Activated CD8-positive, alpha-beta memory T cell treated with anti-CD3 and anti-CD28 coated beads, Interleukin-2, amount 50 U/mL, for 4 hours (primary cell): ENCODE data around the gene CCT5.

Experiments used
- DNase-seq: peaks from one replicate; pipeline ENCODE4 v3.0.0-alpha.2; 2020

The CCT5 gene

DNA sequence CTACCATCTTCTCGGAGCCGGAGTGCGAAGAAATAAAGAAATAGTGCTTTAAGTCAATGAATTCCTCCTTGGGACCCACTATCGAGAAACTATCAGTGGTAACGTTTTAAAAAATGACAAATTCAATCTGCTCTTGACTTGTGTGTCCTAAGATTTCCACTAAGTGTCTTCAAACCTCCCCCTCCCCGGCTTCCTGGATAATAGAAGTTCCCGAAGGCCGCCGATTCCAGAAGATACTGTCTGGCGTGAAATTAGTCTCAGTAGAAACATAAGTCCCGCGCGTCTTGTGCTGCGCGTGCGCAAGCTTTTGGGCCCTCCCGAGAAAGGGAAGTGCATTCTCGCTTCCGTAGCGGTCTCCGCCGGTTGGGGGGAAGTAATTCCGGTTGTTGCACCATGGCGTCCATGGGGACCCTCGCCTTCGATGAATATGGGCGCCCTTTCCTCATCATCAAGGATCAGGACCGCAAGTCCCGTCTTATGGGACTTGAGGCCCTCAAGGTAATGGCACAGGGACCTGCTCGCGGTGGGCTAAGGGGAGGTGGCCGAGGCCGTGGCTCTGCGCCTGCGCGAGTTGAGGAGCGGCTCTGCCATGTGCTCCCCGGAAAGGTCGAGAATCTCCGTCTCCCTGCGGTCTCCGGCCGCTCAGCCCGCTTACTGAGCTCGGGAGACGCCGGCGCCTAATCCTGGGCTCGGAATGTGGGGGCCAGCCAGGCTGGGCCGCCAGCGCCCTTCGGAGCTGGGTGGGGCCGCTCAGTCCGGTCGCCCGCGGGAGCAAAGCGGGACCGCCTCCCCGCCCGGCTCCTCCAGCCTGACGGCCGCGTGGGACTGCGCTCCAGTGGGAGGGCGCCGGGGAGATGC, at the start of gene CCT5:
CCT5 (plus strand) TSS at position 333 of the 858 bp plus-strand sequence; CDS start at position 394, 61 bp downstream.
- DNase-seq = peak; percentile 85

DNA sequence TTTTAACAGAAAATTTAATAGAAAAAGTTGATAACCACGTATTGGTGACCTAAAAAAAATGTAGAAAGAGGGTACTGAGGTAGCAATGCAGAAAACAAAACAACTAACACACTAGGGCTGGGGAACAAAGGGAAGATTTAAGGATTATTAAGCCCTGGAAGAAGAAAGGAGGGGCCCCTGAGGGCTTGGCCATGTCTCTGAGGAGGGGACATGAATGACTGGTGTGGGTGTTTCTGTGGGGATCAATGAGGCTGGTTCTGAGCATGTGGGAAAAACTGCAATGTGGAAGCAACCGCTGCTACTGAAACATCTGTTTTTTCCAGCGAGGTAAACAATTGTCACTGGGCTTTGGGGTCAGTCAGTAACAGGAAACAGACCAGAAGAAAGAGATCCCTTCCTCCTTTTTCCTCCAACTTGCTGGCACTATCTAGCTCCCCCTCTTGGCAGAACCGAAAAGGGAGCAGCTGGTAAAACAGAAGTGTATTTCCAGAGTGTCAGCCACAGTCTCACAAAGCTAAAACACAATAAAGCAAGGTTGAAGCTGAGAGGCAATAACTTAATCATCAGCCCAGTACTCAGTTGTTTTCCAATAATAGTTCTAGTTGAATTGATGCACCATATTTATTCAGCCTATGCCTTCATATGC, 48.7 kb upstream of the CCT5 start:
- no peak for DNase-seq

DNA sequence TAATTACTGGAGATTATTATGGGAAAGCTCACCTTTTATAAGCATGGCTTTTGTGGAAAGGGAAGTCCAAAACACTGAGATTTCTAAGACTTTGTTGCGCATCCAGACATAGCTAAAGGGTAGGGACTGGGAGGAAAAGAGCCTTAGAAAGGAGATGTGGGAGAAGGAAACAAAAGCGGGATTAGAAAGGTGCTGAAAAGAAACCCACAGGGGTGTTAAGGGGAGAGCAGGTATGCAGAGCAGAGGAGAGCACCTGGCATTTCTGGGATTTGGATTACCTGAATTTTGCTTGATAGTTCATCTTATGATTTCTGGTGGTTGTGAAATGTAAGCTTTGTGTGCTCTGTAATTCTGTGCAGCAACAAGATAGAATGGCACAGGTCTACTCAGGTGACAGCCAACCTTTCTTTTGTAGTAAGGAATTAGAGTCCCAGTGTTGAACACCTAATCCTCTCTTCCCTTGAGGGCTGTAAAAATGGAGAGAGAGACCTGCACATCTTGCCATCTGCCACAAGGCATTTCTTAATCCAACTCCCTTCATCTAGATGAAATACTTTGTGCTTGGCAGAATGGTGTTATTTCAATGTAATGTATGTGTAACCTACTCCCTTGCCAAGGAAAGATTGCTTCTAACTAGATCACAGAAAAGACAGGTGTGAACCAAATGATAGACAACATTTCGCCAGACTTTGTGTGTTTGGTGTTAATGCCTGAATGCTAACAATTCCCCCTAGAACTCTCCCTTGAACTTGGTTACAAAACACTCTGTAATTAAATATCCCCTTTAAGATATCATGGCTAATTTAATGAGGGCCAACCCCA, 47.8 kb upstream of the CCT5 start:
- no peak for DNase-seq

DNA sequence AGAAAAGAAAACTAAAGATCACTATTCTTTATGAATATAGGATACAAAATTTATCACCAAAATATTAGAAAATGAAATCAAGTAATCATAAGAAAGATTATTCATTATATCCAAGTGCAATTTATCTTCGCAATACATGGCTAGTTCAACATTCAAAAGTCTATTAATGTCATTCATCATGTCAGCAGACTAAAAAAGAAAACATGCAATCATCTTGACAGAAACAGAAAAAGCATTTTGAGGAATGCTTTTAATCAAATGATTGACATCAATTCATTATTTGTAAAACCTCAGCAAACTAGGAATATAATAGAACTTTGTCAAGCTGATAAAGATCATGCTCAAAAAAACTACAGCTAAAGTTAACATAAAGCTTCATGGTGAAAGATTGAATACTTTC, 41.1 kb upstream of the CCT5 start:
- no peak for DNase-seq

DNA sequence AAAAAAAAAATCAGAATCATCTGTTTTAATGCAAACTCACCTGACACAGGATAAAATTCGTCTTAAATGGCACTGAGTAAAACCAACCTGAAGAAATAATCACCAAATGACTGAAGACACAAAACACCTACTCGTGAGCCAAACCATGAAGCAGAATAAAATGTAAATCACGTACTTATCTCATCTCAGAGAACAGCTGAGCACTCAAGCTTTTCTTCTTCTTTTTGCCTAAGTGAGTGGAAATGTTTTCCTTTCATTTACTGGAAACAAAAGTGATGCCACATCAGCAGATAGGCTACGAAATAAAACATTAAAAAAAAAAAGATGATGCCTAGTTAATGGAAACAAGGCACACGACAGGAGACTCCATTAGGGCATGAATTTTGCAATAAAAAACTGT, 36.8 kb upstream of the CCT5 start:
- DNase-seq = no peak

DNA sequence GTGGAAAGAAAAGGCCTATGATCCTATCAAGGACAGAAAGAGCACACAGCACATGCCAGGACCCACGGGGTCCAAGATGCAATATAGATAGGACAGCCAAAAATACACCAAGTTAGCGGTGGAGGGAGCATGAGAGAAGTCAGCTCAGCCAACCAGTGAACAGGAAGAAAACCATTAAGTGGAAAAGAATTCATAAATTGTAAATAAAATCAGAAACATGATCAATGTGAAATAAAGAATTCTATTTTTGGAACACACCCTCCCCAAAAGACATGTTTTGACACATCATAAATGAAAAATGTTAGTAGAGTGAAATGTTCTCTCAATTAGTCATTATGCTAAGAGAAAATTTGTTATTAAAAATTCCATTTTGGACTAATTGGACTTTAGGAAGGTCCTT, 36.0 kb upstream of the CCT5 start:
- DNase-seq = no peak

DNA sequence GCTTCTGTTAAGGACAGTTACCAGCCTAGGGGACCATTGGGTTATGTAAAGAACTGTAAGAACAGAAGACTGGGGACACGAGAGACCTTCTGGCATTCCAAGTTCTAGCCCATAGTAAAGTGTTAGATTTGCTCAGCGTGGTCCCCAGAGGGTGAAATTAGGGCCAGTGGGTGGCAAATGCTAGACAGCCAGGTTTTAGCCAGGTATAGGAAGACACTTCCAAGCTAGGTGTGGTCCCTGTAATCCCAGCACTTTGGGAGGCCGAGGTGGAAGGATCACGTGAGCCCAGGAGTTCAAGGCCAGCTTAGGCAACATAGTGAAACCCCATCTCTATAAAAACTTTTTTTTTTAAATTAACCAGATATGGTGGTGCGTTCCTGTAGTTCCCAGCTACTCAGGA, 34.7 kb upstream of the CCT5 start:
- DNase-seq = no peak

DNA sequence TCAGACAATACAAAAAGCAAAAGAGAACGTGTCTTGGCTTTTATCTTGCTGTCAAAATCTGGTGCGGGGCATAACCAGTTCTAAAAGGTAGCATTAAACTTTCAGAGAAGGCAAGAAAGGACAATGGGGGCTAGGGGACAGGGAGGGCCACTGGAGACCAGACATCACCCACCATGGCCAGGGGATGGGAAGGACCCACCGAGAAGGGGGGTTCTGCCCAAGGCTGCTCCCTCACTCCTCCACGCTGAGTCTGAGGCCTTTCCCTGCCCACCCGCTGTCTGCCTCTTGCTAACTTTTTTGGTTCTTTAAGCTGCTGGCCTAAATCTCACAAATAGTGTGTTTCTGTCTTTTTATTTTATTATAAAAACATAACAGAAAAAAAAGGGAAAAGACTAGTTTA, 34.0 kb upstream of the CCT5 start:
- no peak for DNase-seq

DNA sequence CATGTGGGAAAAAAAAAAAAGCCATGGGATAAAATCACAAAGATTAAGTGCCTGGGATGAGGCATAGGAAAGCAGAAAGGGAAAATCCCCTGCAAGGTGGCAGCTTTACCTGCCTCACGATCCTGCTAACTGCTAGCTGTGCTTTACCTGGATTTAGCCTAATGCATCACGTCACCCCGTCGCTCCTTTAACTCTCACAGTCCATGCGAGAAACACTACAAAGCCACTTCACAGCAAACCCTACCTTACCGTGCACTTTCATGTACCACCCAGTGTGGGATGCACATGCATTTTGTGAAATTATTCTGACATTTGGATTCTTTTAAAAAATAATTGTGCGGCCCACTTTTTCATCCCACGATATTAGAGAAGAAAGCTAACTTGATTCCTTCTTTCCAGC, 31.4 kb upstream of the CCT5 start:
- DNase-seq = no peak

DNA sequence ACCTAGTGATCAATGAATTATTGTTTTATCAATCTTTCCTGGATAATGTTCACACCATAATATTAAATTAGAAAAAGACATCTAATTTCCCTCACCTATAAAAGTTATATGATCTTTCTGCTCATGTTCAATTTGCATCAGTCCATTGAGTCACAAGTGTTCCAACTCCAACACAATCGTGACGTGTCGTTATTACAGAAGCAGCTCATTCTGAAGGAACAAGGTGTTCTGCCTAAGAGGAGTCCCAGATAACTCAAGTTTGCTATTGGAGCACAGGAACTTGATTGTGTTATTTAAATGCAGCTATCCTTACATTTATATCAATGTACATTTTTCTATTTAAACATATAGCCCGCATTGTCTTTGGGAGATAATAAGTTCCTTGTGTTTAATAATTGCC, 31.0 kb upstream of the CCT5 start:
- DNase-seq = no peak

DNA sequence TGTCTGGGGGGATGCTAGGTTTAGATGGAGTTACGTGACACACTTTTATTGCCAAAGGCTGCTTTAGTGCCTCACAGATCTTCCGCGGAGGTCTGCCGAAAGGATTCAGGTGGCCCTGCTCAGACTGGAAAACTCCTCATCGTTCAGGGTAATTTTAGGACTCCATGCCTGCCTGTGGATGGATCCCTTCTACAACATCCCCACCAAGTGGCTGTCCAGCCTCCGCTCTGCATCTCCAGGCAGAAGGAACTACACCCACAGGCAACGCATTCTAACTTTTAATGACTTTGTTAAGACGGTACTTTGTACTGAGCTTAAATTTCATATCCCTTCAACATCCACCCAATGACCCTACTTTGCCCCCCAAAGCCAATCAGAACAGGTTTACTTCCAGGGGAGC, 29.8 kb upstream of the CCT5 start:
- no peak for DNase-seq

DNA sequence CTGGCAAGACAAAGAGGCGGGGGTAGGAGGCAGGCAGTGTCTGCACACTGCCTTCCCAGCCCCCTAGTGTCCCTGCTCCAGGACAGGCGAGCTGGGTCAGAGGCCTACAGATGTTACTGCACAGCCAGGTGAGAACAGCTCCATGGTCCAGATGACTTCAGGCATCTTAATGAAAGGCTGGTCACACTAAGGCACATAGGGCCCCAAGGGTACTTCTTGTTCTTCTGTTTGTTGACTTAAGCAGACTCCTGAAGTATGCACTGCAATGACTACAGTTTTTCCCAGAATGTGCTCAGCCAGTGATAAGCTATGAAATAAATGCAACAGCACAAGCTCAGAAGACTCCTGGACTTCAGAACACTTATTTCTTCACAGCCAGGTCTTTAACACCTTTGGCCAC, 27.8 kb upstream of the CCT5 start:
- no peak for DNase-seq

DNA sequence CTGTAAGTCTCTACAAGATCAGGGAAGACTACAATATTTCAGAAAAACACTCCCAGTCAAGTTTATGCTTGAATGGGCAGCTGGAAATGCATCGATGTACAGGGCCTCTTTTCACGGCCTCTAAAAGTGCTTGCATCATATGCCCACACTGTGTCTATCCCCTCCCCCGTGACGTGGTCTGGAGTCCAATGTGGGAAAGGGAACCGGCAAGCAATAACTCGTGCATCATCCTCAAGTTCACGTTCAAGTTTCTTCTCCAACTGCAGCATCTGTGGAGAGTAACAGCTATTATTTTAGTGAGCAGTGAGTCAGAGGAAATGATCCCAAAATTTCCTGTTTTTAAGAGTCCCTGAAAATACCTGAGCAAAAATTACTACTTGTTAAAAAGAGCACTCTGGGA, 22.7 kb upstream of the CCT5 start:
- no peak for DNase-seq

DNA sequence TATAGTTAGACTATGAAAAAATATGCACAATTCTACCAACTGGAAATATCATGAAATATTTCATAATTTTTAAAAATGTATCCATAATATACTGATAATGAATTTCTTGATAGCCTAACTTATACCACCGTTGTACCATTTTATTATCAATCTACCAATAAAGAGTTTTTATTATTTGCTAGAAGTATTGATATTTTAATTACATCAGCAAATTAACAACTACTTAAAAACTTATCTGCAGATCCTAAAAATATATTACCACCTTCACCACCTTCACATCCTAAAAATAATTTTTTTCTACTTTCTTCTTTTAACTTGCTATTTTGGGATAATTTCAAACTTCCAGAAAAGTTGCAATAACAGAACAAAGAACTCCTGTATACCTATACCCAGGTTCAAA, 21.8 kb upstream of the CCT5 start:
- no peak for DNase-seq

DNA sequence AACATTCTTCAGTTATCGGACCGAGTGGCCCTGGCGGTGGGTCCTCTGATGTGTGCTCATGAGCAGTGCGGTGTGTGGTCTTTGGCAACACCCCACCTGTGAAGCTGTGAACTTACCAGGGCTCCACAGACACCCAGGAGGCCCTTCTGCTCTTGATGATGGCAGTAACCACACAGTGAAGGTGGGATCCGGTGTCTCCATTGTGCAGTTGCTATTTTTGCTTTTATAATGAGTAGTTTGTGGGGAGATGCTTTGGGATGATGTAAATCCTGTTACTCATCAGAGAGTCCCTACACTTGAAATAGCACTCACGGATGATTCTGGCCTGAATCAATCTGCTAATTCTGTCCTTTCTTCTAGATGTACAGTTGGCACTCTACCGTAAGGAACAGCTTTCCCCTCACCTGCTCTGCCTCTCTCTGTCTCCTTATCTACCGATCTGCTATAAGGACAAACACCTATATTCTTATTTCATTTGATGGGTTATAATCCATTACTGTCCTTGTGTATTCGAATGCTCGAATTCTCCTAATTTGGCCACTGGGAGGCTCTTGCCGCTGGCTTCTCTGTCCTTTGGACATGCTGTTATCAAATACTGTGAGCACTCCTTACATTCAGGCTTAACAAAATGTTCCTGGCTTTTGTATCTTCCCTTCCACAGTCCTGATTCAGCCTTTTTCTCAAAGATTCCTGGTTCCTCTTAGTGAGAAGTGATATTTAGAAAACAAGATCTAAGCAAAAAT, 20.6 kb upstream of the CCT5 start:
- no peak for DNase-seq

DNA sequence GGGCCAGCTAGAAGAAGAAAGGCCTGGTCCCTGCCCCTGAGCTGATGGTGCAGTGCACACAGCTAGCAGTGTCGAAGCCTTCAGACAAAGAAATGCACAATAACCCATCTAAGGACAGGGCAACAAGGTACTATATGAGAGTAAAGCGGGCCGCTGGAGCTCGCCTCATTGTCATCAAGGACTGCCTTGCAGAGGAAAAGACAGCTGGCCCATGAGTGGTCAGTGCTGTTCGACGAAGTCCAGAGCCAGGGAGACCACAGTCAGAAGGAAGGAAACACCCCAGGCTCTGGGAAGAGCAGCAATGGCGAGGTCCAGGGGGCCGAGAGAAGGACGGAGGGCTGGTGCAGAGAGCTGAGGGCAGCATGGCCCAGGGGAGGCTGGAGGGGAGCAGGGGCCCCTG, 17.7 kb upstream of the CCT5 start:
- DNase-seq = no peak

DNA sequence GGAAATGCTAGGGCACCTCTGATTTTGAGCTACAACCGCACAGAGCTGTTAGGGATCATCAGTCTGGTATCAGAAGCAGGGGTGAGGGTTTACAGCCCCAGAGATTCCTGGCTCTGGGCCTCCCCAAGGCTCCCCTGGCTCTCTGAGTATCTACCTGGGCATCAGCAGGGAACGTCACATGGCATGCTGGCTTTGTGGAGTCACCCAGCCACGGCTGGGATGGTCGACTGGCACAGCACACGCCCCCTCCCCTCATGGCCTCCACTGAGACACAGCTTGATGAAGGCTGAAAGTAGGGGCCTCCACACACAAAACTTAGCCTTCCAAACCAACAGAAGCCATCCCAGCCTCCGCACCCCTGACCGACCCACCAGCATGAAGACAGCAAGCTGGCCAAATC, 17.1 kb upstream of the CCT5 start:
- DNase-seq = no peak

DNA sequence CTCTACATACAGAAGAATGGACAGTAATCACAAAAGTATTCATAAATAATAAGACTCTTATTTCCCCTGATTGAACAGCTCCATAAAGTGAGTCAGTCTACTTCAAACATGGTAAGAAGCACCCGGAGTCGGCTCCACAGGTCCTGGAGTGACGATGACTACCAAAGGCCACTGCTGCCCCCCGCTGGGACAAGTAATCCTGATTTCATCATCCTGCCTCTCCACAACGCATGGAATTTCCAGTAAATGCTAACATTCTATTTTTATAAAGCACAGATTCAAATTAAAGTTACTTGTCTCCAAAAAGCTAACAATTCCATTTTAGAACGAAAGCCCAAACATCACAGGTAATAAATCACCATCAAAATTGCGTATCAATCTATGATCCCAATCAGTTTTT, 16.6 kb upstream of the CCT5 start:
- no peak for DNase-seq

DNA sequence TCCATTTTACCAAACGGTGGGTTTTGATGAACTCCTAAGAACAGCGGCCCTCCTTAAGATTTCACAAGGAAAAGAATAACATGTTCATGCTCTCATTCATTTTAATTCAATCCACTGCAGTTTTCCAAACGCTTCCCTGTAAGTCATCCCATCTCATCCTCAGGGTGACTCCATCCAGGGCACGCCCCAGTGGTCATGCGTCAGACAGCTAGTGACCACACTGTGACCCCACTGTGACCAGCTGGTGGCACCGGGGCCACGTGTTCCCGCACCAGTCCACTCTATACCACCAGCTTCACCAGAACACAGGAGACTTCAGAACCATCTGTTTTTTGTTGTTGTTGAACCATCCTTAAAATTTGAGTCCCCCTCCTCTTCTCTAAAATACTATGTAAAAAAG, 14.7 kb upstream of the CCT5 start:
- DNase-seq = no peak

DNA sequence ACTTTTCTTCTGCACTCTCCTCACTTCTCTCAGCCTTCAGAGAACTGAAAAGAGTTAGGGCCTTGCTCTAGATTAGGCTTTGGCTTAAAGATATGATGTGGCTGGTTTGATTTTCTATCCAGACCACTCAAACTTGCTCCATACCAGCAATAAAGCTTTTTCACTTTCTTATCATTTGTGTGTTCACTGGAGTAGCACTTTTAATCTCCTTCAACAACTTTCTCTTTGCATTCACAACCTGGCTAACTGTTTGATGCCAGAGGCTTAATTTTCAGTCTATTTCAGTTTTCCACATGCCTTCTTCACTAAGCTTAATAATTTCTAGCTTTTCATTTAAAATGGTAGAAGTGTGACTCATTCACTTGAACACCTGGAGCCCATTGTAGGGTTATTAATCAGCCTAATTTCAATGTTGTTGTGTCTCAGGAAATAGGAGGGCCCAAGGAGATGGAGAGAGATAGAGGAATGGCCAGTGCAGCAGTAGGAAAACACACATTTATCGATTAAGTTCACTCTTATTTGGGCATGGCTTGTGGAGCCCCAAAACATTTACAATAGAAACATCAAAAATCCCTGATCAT, 6.3 kb upstream of the CCT5 start:
- DNase-seq = no peak

DNA sequence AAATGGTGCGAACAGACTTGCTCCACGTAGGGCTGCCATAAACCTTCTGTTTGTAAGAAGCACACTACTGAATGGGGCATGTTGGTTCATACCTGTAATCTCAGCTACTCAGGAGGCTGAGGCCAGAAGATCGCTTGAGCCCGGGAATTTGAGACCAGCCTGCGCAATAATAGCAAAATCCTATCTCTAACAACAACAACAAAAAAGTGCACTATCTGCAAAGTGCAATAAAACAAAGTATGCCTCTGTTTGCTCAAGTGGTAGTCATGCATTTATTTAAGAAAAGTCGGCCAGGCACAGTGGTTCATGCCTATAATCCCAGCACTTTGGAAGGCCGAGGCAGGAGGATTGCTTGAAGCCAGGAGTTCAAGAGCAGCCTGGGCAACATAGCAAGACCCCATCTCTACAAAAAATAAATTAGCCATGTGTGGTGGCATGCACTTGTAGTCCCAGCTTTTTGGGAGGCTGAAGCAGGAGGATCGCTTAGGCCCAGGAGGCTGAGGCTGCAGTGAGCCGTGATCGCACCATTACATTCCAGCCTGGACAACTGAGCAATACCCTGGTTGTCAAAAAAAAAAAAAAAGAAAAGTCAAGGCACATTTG, 5.6 kb upstream of the CCT5 start:
- no peak for DNase-seq

DNA sequence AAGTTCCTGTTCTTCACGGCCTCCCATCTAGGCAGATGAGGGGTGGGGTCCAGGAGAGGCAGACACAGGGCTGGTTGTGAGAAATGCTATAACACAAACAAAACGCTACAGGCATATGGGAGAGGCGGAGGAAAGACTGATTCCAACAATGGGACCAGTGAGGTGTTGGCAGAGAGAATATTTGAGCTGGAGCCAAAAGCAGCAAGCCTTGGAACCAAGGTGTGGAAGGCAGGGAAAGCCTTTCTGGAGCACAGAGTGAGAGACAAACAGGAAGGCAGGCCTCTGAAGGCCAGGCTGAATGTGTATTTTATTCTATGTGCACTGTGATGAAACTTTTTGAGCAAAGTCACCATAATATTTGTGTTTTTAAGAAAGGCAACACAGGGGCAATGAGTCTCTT, 3.3 kb upstream of the CCT5 start:
- DNase-seq = no peak
